GM18499 (cell line): ENCODE results near the gene SLAMF7.
"Not testable (repeated sequence)": the region's sequence is repeated elsewhere in the genome, so short reads cannot be mapped to it uniquely, and the experiment has no call there.

Experiments used
- ATAC-seq: cut with Tn5 transposase; IDR thresholded peaks from one replicate; pipeline ENCODE4 v1.9.1; 2021; ENCODE audit warnings: moderate number of reproducible peaks; ENCODE audit not compliant: insufficient read depth, unreplicated experiment

The SLAMF7 gene

DNA sequence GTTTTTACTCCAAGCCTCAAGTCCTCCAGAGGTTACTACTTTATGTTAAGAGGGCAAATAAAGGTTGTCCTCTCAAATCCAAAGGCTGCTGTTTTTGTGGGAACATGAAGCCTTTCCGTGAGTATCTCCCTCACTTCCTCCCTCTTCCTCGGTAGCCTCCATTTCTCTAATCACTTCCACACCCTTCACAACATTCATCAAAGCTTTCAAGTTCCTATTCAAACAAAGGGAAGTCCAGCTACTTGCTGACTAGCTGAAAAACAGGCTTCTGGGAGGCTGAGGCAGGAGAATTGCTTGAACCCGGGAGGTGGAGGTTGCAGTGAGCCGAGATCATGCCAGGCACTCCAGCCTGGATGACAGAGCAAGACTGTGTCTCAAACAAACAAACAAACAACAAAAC, 20.8 kb upstream of the SLAMF7 start:
- ATAC-seq: no peak

DNA sequence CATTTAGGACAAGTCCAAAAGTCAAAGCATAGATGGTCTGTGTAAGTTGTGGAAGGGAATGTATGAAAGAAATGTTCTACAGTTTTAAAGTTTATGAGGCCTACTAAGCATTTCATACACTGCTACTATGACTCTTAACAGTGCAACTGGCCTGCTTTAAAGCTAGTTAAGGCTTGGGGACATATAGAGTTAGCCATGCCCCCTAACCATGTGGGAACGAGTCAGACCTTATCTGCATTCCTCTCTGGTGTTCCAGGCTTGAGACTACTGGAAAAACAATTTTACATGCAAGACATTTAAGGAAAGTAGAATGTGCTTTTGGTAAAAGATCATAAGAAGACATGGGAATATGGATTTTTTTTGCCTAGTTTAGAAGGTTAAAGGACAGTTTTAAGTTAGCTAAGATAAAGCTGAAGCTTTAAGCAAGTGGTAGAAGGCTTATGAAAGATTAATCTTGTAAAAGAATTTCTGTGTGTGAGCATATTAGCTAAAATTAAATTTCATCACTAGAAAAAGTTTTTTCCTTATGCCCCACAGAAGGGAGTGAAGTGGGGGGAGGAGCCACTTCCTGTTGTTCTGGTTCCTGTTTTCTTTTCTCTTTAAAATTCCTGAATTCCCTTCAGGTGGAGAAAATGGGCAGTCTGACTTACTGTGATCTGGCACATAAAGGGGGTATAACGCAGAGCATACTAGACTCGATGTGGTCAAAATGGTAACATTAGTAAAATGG, 18.5 kb upstream of the SLAMF7 start:
- ATAC-seq: no peak

DNA sequence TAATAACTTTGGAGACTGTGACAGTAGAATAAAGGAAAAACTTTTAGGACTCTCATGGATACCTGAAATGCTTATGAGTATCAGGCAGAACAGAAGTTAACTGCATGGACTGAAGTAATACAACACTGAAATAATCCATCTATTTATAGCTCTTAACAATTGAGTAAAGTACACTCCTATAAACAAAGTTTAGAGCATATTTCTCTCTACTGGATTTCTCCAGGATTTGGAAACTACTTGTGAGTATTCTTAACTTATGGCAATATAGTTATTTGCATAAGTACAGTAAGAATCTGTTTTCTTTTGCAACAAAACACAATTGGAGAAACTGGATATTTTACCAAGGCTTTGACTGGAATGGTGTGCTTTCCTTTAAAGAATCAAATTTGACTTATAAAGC, 17.6 kb upstream of the SLAMF7 start:
- no peak for ATAC-seq

DNA sequence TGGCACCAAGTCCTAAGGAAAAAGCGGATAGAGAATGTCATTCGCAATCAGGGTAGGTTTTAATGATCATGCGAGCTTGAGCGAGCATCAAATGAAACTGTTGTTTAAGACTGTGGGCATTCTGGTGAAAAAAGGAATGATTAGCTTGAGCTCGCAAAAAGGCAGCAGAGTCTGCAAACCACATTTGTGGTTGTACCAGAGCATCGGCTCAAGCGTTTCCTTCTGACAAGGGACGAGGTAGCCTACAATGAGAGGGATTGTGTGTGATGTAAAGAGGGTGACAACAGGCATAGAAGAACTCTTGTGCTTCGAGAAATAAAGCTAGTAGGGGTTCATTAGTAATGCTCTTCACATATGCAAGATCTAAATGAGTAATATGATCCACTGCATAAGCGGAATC, 16.3 kb upstream of the SLAMF7 start:
- no peak for ATAC-seq

DNA sequence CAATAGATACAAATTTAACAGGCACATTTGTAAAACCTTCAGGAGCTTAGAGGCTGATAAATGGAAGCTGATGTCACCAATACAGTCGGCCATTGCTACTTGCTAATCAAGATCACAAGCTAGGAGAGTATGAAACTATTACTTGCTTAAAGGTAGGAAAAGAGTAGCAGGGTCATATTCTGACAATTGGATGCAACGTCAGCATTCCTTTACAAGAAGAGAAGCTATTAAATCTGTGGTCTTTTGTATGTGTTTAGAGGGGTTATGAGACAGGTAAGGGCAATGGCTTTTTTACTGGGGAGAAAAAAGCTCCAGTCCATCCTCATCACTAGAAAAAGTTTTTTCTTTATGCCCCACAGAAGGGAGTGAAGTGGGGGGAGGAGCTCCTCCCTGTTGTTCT, 15.7 kb upstream of the SLAMF7 start:
- no peak for ATAC-seq

DNA sequence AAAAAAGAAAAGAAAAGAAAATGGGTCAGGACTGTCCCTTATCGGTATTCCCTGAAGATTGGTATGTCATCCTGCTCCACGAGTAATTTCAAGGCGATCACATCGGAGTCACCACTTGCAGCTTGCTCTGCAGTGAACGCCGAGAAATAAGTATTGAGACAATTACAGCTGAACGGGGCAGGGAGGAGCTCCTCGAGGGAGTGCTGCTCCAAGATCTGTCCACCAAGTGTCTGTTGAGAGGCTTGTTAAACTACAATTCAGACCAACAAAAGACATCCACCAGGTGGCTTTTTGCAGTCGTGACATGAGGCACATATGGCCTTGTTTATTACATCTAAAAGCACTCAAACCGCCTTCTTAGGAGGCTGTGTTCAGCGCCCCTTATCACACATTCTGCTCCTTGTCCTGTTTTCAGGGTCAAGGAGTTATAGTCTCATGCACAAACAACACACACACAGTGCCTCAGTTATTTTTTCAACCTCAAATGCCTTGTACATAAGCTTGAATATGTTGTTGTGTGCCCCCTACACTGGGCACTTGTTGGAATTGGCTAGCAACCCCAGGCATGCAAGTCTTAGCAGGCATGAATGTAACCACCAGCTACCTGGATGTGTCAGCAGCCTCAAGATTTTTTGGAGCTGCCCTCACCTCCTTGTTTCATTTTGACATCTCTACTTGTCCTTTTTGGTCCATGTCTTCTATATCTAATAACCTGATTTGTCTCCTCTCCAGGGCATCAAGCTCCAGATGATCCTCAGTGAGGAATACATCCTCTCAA, 14.4 kb upstream of the SLAMF7 start:
- no peak for ATAC-seq

DNA sequence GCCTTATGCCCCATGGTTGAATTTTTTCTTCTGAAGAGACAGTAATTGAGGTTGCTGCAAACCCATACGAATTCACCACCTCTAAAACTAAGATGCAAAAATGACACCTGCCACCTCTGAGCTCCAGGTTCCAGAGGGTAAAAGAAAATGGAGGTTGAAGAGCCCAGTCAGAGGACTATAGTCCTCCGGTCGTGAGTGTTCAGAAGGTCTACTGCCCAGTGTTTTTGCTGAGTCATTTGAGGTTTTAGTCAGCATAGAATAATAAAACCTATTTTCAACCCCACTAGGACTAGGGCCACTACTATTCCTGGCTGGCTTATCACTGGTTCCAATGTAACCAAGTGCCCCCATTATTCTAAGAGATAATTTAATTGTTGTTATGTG, 12.9 kb upstream of the SLAMF7 start:
- ATAC-seq: no peak

DNA sequence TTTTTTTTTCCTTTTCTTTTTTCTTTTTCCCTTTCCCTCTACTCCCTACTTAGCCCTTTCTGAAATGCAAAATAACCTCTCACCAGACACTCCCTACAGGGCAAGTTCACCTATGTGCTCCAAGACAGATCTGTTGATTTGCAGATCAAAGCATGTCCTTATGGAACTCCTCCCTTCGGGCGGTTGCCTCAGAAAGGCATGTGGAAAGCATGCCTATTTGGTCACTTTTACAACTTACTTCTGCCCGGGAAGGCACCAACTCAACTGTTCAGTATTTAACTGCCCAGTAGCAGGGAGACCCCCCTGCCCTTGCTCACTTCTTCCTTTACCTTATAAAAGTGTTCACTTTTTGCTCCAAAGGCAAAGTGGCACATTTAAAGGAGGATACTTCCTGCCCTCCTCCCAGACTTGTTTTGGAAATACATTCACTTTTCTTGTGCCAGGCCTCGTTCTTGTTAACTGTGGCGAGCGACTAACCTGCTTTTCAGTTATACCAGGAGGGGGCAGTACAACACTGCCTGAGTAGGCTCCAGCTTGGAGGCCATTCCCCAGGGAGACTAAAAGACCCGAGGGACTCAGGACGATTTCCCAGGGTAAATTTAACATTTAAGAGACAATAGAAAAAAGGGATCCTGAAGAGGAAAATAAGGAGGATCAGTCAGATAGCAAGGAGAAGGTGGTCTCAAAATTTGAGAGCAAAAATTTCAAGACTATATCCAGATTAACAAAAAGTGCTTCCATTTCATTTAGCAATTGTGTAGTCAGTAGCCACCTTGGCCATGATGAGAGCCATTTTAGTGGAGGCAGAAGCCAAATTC, 12.3 kb upstream of the SLAMF7 start:
- ATAC-seq: no peak

DNA sequence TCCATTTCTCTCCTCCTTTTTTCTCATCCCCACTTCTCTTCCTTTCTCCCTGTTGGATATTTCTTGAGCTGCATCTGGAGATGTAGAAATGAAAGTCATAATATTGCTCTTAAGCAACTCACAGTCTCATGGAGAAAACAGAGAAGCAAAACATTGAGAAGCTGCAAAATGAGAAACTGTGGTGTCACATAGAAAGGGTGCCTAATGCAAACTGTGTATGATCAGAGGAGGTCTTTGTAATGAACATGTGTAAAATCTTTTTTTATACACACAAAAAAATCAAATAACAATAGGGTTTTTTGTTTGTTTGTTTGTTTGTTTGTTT, 11.8 kb upstream of the SLAMF7 start:
- ATAC-seq: no peak

DNA sequence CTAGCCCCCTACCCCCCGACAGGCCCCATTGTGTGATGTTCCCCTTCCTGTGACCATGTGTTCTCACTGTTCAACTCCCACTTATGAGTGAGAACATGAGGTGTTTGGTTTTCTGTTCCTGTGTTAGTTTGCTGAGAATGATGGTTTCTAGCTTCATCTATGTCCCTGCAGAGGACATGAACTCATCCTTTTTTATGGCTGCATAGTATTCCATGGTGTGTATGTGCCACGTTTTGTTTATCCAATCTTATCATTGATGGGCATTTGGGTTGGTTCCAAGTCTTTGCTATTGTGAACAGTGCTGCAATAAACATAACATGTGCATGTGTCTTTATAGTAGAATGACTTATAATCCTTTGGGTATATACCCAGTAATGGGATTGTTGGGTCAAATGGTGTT, 7.5 kb upstream of the SLAMF7 start:
- ATAC-seq: not testable (repeated sequence)

DNA sequence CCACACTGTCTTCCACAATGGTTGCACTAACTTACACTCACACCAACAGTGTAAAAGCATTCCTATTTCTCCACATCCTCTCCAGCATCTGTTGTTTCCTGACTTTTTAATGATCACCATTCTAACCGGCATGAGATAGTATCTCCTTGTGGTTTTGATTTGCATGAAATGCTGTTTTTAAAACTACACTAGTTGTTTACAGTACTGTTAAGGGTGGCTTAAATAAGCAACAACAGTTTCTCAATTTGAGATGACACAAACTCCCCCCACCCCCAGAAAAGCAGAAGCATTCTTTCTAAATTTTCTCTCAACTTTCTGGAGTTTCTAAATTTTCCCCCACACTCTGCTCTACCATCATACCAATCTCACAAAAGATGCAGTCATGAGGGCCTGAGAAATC, 7.1 kb upstream of the SLAMF7 start:
- no peak for ATAC-seq

DNA sequence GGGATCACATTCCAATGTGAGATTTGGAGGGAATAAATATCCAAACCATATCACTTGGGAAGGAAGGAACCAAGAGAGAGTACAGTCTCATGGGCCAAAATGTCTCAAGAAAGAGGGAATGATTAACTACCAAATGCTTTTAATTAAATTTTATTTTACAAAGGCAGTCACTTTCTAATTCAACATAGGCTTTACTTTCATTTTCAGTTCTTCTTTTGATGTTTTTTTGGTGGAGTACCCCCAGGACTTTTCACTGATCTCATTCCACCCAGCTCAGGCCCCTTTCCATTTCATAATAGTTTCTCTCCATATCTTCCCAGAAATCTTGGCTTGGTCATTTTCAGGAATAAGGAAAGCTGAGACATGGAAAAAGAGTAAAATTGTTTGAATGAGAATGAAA, 5.1 kb upstream of the SLAMF7 start:
- no peak for ATAC-seq

DNA sequence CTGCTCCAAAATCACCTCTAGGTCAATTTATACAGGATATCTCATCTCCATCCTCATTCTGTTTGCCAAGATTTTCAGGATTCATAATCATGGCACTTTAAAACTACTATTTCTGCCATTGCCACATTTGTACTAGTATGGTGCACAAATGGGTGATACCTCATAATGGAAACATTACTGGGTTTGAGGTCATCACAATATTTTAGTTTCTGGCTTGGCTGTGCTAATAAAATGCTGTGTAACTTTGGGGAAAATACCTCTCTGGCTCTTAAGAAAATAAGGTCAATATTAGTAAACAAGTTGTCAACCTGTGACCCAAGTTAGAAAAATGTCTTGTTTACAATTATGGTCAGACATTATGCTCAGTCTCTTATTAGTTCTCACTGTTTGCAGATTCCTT, 4.7 kb upstream of the SLAMF7 start:
- no peak for ATAC-seq

DNA sequence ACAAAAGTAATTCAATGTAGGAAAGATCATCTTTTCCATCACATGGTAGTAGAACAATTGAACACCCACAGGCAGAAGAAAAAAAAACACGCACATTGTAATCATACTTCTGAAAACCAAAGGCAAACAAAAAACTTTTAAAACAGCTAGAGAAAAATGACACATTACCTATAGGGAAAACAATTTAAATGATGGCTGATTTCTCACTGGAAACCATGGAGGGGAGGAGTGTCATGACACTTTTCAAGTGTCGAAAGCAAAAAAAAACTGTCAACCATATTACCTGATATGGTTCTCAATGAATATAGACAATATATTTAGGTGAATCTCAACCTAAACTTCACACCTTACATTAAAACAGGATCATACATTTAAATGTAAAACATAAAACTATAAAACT, 776 bp upstream of the SLAMF7 start:
- ATAC-seq: no peak

DNA sequence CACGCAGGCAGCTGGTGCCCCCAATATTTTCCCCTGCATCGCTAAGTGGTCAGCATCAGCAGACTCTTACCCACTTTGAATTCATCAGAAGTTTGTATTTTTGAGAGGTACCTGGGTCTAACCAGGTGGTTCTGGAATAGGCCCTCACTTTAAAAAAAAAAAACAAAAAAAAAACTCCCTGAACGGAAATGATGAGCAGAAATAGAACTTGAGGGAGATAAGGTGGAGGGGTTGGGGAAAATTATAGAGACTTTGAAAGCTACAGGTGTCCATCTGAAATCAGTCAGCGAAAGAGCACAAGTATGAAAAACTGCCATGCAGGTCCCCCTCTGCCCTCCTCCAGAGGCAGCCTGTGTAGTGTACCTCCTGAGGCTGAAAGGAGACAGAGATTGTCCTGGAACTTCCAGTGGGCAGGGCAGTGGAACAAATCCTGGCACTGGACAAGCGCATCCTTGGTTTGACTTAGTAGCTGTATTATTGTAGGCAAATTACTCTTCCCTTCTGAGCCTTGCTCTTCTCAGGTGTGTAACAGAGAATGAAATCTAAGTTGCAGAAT, 1.2 kb downstream of the SLAMF7 start:
- no peak for ATAC-seq

DNA sequence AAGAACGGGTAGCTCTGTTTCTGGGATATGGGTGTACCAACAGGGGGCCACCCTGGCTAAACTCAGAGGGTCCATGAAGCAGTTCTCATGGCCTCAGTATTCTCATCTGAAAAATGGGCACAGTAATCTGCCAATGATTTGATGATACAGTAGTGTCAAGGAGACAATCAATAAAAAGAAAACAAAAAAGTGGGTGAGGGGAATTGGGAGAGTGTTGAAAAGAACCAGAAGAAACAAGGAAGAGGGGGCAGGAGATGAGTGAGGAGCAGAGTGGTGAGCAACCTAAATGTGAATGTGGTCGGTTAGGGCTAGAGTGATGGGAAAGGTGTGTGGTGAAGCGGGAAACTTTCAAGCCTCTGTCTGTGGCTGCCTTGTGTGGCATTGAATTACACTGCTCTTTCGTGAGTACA, 2.0 kb downstream of the SLAMF7 start:
- no peak for ATAC-seq

DNA sequence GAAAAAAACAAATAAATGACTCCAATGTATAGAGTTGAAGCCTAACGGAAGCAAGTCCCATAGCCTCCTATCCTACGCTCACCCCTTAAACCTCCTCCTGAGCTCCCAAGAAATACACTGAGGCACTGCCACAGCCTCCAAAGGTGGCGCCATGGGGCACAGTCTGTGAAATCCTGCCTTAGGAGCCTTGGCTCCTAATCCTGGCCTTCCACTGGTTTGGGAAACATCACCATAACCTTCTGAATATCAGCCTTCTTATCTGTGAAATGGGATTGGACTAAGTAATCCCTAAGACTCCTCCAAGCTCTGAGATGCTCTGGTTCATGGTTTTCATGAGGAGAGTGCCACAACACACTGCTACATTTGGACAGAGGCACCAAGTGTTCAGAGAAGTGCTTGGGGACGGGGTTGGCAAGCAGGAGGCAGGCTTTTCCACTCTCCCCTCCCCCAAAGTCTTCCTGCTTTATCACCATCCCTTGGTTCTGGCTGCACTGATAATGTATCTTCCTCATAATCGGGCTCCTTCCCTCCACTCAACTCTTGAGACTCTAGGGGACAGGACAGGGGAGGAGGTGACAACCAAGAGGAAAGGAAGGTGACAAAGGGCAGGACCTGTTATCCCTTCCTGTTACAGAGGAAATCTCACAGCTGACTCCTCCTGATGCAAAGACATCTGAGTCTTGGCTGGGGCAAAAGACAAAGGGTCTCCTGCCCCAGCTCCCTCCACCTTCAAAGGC, 2.7 kb downstream of the SLAMF7 start:
- no peak for ATAC-seq

DNA sequence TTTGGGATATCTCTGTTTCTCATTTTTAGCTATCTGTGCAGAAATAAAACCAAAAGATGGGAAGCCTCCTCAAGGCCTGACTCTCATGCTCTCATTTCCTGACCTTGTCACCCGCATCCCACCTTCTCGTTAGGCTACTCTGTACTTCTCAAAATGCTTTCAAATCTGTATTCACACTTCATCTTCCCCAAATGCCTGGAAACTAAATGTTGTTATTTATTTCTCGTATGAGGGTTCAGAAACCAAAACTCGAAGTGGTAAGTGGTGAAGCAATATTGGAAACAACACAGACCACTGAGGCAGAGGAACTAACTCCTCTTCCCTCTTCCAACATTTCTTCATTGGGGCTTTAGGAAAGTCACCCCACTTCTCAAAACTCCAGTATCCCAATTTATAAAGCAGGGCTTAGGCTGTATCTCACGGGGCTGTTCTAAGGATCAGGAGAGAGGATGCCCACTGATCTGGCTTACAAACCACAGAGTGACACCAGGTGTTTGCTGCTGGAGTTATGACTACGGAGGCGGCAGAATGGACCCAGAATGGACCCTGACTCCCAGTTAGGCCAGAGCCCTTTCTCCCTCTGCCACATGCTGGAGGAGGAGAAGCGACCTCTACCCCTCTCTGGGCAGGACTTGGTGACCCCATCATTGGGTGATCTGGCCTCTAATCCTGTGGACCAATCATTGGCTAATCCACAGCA, 3.5 kb downstream of the SLAMF7 start:
- ATAC-seq: no peak

DNA sequence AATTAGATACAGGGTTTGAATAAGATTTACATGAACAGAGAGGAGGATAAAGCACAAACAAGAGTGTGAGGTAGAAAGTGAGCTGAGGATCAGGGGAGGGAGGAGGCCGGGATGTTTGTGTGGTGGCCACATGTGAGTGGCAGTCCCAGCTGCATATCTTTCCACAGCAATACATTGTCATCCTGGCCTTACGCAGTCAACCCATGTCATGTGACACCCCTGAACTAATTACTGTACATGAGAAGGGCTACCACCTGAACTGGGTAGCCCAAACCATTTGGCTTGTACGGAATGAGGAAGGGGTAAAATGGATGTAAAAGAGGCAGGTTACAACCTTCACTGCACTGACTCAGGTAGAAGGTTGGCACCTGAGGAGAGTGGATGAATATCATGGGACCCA, 4.2 kb downstream of the SLAMF7 start:
- no peak for ATAC-seq
